ENCODE data around the gene ASB18.

GRCh38 chr2:236216711-236217110 is 47.5 kb downstream of the ASB18 start:
- TF ChIP-seq CTCF (IDR thresholded peaks at IDR 0.05 in 2 of 3, conservative IDR thresholded peaks at IDR 0.05 in 1 of 3; ENCODE audit: borderline replicate concordance in 1 of 3, insufficient read depth in 1 of 3, low read depth in 2 of 3, low read length in 2 of 3) (no peak), EZH2phosphoT487 (IDR thresholded peaks at IDR 0.05; ENCODE audit: borderline replicate concordance) (no peak), CEBPB (IDR thresholded peaks at IDR 0.05; ENCODE audit: low read depth) (no peak), POLR2A (IDR thresholded peaks at IDR 0.05; ENCODE audit: borderline replicate concordance, extremely low read depth, insufficient read depth, insufficient read length) (no peak), REST (IDR thresholded peaks at IDR 0.05; ENCODE audit: low read depth) (no peak), TCF7L2 (IDR thresholded peaks at IDR 0.05; ENCODE audit: borderline replicate concordance, extremely low read depth, insufficient read depth, insufficient read length) (no peak), SRF (IDR thresholded peaks at IDR 0.05; ENCODE audit: low read depth) (no peak), JUND (IDR thresholded peaks at IDR 0.05) (no peak), POLR2AphosphoS5 (IDR thresholded peaks at IDR 0.05; ENCODE audit: low read depth, low read length) (no peak)
